GM12878 (cell line): Measurements from ENCODE around the gene NTSR1. TPM values are rescaled to one million over a fixed set of nuclear protein-coding genes. Genes with fewer than 3 reads are reported as not detected.

Experiments
- ATAC-seq: fragments of 200-7000 bp; cut with Tn5 transposase; 3 replicates; pipeline ENCODE4 v1.9.1; 2020; ENCODE audit warnings: mild to moderate bottlenecking, moderate library complexity
- BruUV-seq: library from RNA; stranded (reverse); fragments of 400-500 nt; replicated peaks from 2 replicates; lab custom pipeline; 2021; lab: Mats Ljungman, UMichigan
- CTCF ChIA-PET: fragments of 300-600 bp; sonication (Branson Sonifier 250); formaldehyde crosslinking; extraction: SDS; loops from one replicate; lab custom pipeline; 2021; ENCODE audit warnings: inconsistent platforms; lab: Yijun Ruan, JAX
- POLR2A ChIA-PET: fragments of 350-600 bp; formaldehyde crosslinking; extraction: SDS; loops from one replicate; lab custom pipeline; 2021; ENCODE audit warnings: inconsistent platforms; lab: Charles Lee
- RAD21 ChIA-PET: fragments of 300-600 bp; sonication (Branson Sonifier 250); formaldehyde crosslinking; loops from one replicate; lab custom pipeline; 2023; ENCODE audit warnings: antibody characterized with exemption; ENCODE audit not compliant: unreplicated experiment; lab: Charles Lee
- SMC1A ChIA-PET: fragments of 300-600 bp; sonication (Branson Sonifier 250); formaldehyde crosslinking; loops from one replicate; lab custom pipeline; 2023; ENCODE audit not compliant: unreplicated experiment, uncharacterized antibody; lab: Charles Lee
- DNase-seq: peaks from one replicate; pipeline ENCODE4 v3.0.0-alpha.2; 2011; ENCODE audit warnings: low read depth, low spot score
- FAIRE-seq: peaks from 3 replicates; lab custom pipeline; 2011; peaks lifted over from hg19 to GRCh38; lab: Jason Lieb, UNC
- H2AFZ ChIP-seq: 2 replicates; pipeline ENCODE4 v1.6.0; 2011; ENCODE audit warnings: low read depth, low read length, control low read depth; ENCODE audit not compliant: control insufficient read depth
- H3K27ac ChIP-seq: 2 replicates; pipeline ENCODE4 v1.5.1; 2011; ENCODE audit warnings: control low read depth; ENCODE audit not compliant: control insufficient read depth, insufficient read depth
- H3K27me3 ChIP-seq, 2 experiments: replicated peaks in 1 of 2; 2 replicates each; pipeline versions ENCODE4 v1.6.0 to v1.6.1; 2011; ENCODE audit warnings: low read length in 1 of 2; ENCODE audit not compliant: control insufficient read depth in 2 of 2, insufficient read depth in 2 of 2
- H3K36me3 ChIP-seq, 2 experiments: 2 replicates each; pipeline ENCODE4 v1.5.1; 2011; ENCODE audit warnings: low read length in 1 of 2; ENCODE audit not compliant: control insufficient read depth in 2 of 2, insufficient read depth in 2 of 2
- H3K4me1 ChIP-seq: 2 replicates; pipeline ENCODE4 v1.6.1; 2011; ENCODE audit warnings: mild to moderate bottlenecking, low read length, moderate library complexity, mixed read lengths; ENCODE audit not compliant: control insufficient read depth, insufficient read depth
- H3K4me2 ChIP-seq: 2 replicates; pipeline ENCODE4 v1.6.0; 2011; ENCODE audit warnings: control low read depth; ENCODE audit not compliant: control insufficient read depth, insufficient read depth
- H3K4me3 ChIP-seq: fragments of 200-600 bp; sonication (generic); 2 replicates; pipeline ENCODE4 v1.5.1; 2016
- H3K79me2 ChIP-seq: 2 replicates; pipeline ENCODE4 v1.6.0; 2011; ENCODE audit warnings: low read length; ENCODE audit not compliant: control insufficient read depth, insufficient read depth
- H3K9ac ChIP-seq: 2 replicates; pipeline ENCODE4 v1.8.0; 2011; ENCODE audit warnings: low read length, control low read depth, mixed read lengths; ENCODE audit not compliant: control insufficient read depth, insufficient read depth
- H3K9me3 ChIP-seq: replicated peaks from 3 replicates; pipeline ENCODE4 v1.5.1; 2011; ENCODE audit warnings: mild to moderate bottlenecking, low read length; ENCODE audit not compliant: control insufficient read depth, insufficient read depth
- H4K20me1 ChIP-seq: 2 replicates; pipeline ENCODE4 v1.6.0; 2011; ENCODE audit not compliant: control insufficient read depth, insufficient read depth
- E4F1 ChIP-seq: fragments of 450-650 bp; IDR thresholded peaks from 2 replicates; pipeline ENCODE4 v1.6.1; 2018; ENCODE audit warnings: borderline replicate concordance, mild to moderate bottlenecking; ENCODE audit not compliant: partially characterized antibody
- FOXK2 ChIP-seq: fragments of 450-650 bp; IDR thresholded peaks from 2 replicates; pipeline ENCODE4 v1.6.1; 2017; ENCODE audit warnings: mild to moderate bottlenecking, moderate library complexity
- NFXL1 ChIP-seq: fragments of 450-650 bp; IDR thresholded peaks from 2 replicates; pipeline ENCODE4 v1.6.1; 2017; ENCODE audit warnings: antibody characterized with exemption, mild to moderate bottlenecking, borderline replicate concordance
- SMAD5 ChIP-seq: IDR thresholded peaks from 2 replicates; pipeline ENCODE4 v1.6.1; 2016; ENCODE audit warnings: antibody characterized with exemption, low read depth
- SP1 ChIP-seq: IDR thresholded peaks from one replicate; pipeline ENCODE4 v1.6.1; 2011; ENCODE audit warnings: low read depth, low read length
- TCF3 ChIP-seq: IDR thresholded peaks from 2 replicates; pipeline ENCODE4 v1.6.1; 2012; ENCODE audit warnings: low read depth, mild to moderate bottlenecking, low read length, borderline replicate concordance; ENCODE audit not compliant: insufficient read depth
- ZNF384 ChIP-seq: IDR thresholded peaks from 2 replicates; pipeline ENCODE4 v1.6.1; 2012; ENCODE audit warnings: low read depth, mild to moderate bottlenecking, low read length, improper control_type of control experiment, borderline replicate concordance
- WGBS: methylation state at CpG from one replicate; pipeline ENCODE4 v1.1.6; 2016; ENCODE audit warnings: low lambda C conversion rate; ENCODE audit not compliant: insufficient replicate concordance, insufficient coverage; ENCODE audit errors: missing lambda C conversion rate; 5-methylcytosine and 5-hydroxymethylcytosine counted together
- in situ Hi-C: fragments of 300-500 bp; cut with MboI; formaldehyde crosslinking; loops from 9 replicates; pipeline ENCODE4 v1.14.3; 2018; ENCODE audit warnings: mixed read lengths
- intact Hi-C: fragments of 100-400 bp; cut with micrococcal nuclease; formaldehyde crosslinking; loops from one replicate; pipeline ENCODE4 v1.14.2; 2022; ENCODE audit not compliant: unreplicated experiment
- polyA plus RNA-seq, 11 experiments: library from polyadenylated mRNA; depleted of rRNA in 4 of 11; unstranded in 6 of 11; stranded (reverse) in 5 of 11; fragments of >200 nt; fragmentation: Nextera tagmentation in 4 of 11; fragmentation: Illumina TruSeq in 1 of 11; extraction: Ambion mirVana in 4 of 11; extraction: Trizol in 1 of 11; gene quantifications; 1 replicate in 1 of 11; 2 replicates in 10 of 11; pipeline versions ENCODE4 v1.2.1 to v1.2.3, GENCODE V29; 2011 to 2016; ENCODE audit warnings: inconsistent platforms in 2 of 11, missing spikeins in 2 of 11, low read depth in 1 of 11
- total RNA-seq, 4 experiments: library from RNA; depleted of rRNA in 3 of 4; stranded (reverse); fragments of >200 nt in 3 of 4; fragmentation: Illumina TruSeq in 1 of 4; extraction: Trizol in 1 of 4; gene quantifications; 2 replicates each; pipeline versions ENCODE4 v1.2.1 to v1.2.3, GENCODE V29; 2013 to 2021
- TF ChIP-seq, protein P1 (sequence below): fragments of 150-350 bp; IDR thresholded peaks from 2 replicates; pipeline ENCODE4 v1.6.1; 2016; ENCODE audit warnings: low read depth, low read length

NTSR1 gene
- total and polyA plus RNA-seq, 10 of the 15 experiments (the other 5 are each of a cell fraction or from before 2014, with no cell fraction given): not detected

- in situ Hi-C loops: no loop called here
- no peaks in the 10 kb centered on the region for H4K20me1 ChIP-seq
- no TSS peak for BruUV-seq
- H3K27me3 ChIP-seq: no peaks in the 10 kb centered on the region
- CTCF ChIA-PET: no interaction called here
- 83% methylated on average over 14 of the region's 14 CpGs for WGBS
- RAD21 ChIA-PET: no interaction called here
- intact Hi-C loops: no loop called here
- H3K27ac ChIP-seq: no peak overlapping the region
- SMC1A ChIA-PET: no interaction called here
- no peaks in the 10 kb centered on the region; the same call in 1 of the 2 replicates for H3K4me1 ChIP-seq
- no peaks in the 10 kb centered on the region for H3K36me3 ChIP-seq
- POLR2A ChIA-PET: no interaction called here
- H3K79me2 ChIP-seq: no peaks in the 10 kb centered on the region
- H3K4me2 ChIP-seq: no peak overlapping the region
- ATAC-seq: no peak
- H2AFZ ChIP-seq: no peak overlapping the region
- no peak for TF ChIP-seq NFXL1
- no peak for TF ChIP-seq SP1
- no peak for TF ChIP-seq ZNF384
- TF ChIP-seq SMAD5: no peak
- TF ChIP-seq, protein P1, sequence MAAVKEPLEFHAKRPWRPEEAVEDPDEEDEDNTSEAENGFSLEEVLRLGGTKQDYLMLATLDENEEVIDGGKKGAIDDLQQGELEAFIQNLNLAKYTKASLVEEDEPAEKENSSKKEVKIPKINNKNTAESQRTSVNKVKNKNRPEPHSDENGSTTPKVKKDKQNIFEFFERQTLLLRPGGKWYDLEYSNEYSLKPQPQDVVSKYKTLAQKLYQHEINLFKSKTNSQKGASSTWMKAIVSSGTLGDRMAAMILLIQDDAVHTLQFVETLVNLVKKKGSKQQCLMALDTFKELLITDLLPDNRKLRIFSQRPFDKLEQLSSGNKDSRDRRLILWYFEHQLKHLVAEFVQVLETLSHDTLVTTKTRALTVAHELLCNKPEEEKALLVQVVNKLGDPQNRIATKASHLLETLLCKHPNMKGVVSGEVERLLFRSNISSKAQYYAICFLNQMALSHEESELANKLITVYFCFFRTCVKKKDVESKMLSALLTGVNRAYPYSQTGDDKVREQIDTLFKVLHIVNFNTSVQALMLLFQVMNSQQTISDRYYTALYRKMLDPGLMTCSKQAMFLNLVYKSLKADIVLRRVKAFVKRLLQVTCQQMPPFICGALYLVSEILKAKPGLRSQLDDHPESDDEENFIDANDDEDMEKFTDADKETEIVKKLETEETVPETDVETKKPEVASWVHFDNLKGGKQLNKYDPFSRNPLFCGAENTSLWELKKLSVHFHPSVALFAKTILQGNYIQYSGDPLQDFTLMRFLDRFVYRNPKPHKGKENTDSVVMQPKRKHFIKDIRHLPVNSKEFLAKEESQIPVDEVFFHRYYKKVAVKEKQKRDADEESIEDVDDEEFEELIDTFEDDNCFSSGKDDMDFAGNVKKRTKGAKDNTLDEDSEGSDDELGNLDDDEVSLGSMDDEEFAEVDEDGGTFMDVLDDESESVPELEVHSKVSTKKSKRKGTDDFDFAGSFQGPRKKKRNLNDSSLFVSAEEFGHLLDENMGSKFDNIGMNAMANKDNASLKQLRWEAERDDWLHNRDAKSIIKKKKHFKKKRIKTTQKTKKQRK: no peak
- no peak for TF ChIP-seq FOXK2
- TF ChIP-seq TCF3: no peak
- TF ChIP-seq E4F1: no peak
- DNase-seq: no peak
- FAIRE-seq: no peak
- H3K9ac ChIP-seq: no peak overlapping the region
- no peaks in the 10 kb centered on the region; the same call in 2 of the 3 replicates for H3K9me3 ChIP-seq
- no peak overlapping the region for H3K4me3 ChIP-seq
Measured at GRCh38 chr20:62675877-62676260, 32.8 kb upstream of the NTSR1 start.
